H1 (cell line): Measurements from ENCODE around the gene MAN1C1. TPM values are rescaled to one million over a fixed set of nuclear protein-coding genes. Genes with fewer than 3 reads are reported as not detected.

Experiments
- CTCF ChIA-PET: fragments of 300-600 bp; sonication (Branson Sonifier 250); formaldehyde crosslinking; loops from one replicate; lab custom pipeline; 2021; ENCODE audit not compliant: partially characterized antibody; lab: Charles Lee
- POLR2A ChIA-PET: fragments of 300-600 bp; sonication (Branson Sonifier 250); formaldehyde crosslinking; loops from one replicate; lab custom pipeline; 2021; ENCODE audit warnings: inconsistent platforms; ENCODE audit not compliant: partially characterized antibody; lab: Charles Lee
- DNase-seq, 2 experiments: peaks; one replicate each; pipeline versions ENCODE4 v3.0.0 to v3.0.0-alpha.2; 2010 to 2022; ENCODE audit warnings: low spot score in 2 of 2, low read depth in 1 of 2, mixed read lengths in 1 of 2
- FAIRE-seq: peaks from 2 replicates; lab custom pipeline; 2011; peaks lifted over from hg19 to GRCh38; lab: Jason Lieb, UNC
- H2AFZ ChIP-seq: 2 replicates; pipeline ENCODE4 v1.8.1; 2012; ENCODE audit warnings: low read length, inconsistent platforms
- H2AK5ac ChIP-seq: 2 replicates; pipeline ENCODE4 v1.6.1; 2013; ENCODE audit warnings: low read depth, low read length
- H2BK120ac ChIP-seq: replicated peaks from 2 replicates; pipeline ENCODE3; 2013; ENCODE audit warnings: low read depth, low read length, inconsistent platforms
- H2BK12ac ChIP-seq: 2 replicates; pipeline ENCODE4 v1.6.1; 2013; ENCODE audit warnings: low read depth, low read length
- H2BK15ac ChIP-seq: 2 replicates; pipeline ENCODE4 v1.6.1; 2013; ENCODE audit warnings: low read length
- H2BK20ac ChIP-seq: 2 replicates; pipeline ENCODE4 v1.6.1; 2013; ENCODE audit warnings: low read length
- H2BK5ac ChIP-seq: 2 replicates; pipeline ENCODE4 v1.6.1; 2013; ENCODE audit warnings: low read depth, low read length
- H3K14ac ChIP-seq: 2 replicates; pipeline ENCODE4 v1.6.1; 2013; ENCODE audit warnings: inconsistent platforms; ENCODE audit not compliant: insufficient read length
- H3K18ac ChIP-seq: 2 replicates; pipeline ENCODE4 v1.6.1; 2013; ENCODE audit warnings: low read length; ENCODE audit errors: extremely low read depth
- H3K23ac ChIP-seq: 2 replicates; pipeline ENCODE4 v1.6.1; 2013; ENCODE audit warnings: inconsistent platforms; ENCODE audit not compliant: insufficient read length
- H3K23me2 ChIP-seq: 2 replicates; pipeline ENCODE4 v1.6.1; 2013; ENCODE audit warnings: low read depth, low read length
- H3K27ac ChIP-seq: 2 replicates; pipeline ENCODE4 v1.6.1; 2011; ENCODE audit warnings: low read depth, low read length, inconsistent platforms
- H3K27me3 ChIP-seq, 4 experiments: replicated peaks in 1 of 4; 1 replicate in 1 of 4; 2 replicates in 3 of 4; pipeline versions ENCODE4 v1.6.1 to v1.8.1; 2011 to 2013; ENCODE audit warnings: low read length in 3 of 4, mild to moderate bottlenecking in 3 of 4, inconsistent platforms in 2 of 4, mixed read lengths in 2 of 4, moderate library complexity in 1 of 4; ENCODE audit not compliant: control insufficient read depth in 3 of 4, insufficient read depth in 3 of 4; ENCODE audit errors: extremely low read depth in 1 of 4
- H3K36me3 ChIP-seq, 4 experiments: 2 replicates each; pipeline versions ENCODE4 v1.6.1 to v1.8.1; 2011 to 2013; ENCODE audit warnings: mild to moderate bottlenecking in 4 of 4, low read length in 3 of 4, moderate library complexity in 2 of 4, control low read depth in 1 of 4, inconsistent platforms in 1 of 4; ENCODE audit not compliant: insufficient read depth in 4 of 4, control insufficient read depth in 2 of 4
- H3K4ac ChIP-seq: replicated peaks from 2 replicates; pipeline ENCODE3; 2013; ENCODE audit warnings: low read length, low read depth, mixed read lengths, inconsistent platforms; ENCODE audit not compliant: insufficient read length
- H3K4me1 ChIP-seq, 4 experiments: replicated peaks in 1 of 4; 1 replicate in 1 of 4; 2 replicates in 3 of 4; pipeline versions ENCODE4 v1.6.1 to v1.8.1; 2011 to 2013; ENCODE audit warnings: low read length in 3 of 4, inconsistent platforms in 2 of 4, mixed read lengths in 1 of 4; ENCODE audit not compliant: insufficient read depth in 4 of 4, control insufficient read depth in 3 of 4
- H3K4me2 ChIP-seq, 2 experiments: 2 replicates each; pipeline versions ENCODE4 v1.6.1 to v1.8.1; 2011 to 2013; ENCODE audit warnings: low read depth in 2 of 2, low read length in 2 of 2, control low read depth in 1 of 2, inconsistent platforms in 1 of 2, mild to moderate bottlenecking in 1 of 2; ENCODE audit not compliant: insufficient read depth in 1 of 2
- H3K4me3 ChIP-seq, 4 experiments: fragments of 200-600, 300-600 bp in 1 of 4; sonication (generic), shearing (Covaris generic), sonication (Bioruptor Twin) in 1 of 4; 2 replicates each; pipeline versions ENCODE4 v1.5.1 to v1.8.1; 2011 to 2016; ENCODE audit warnings: low read length in 4 of 4, low read depth in 3 of 4, control low read depth in 2 of 4, inconsistent platforms in 2 of 4, mild to moderate bottlenecking in 2 of 4, mixed read lengths in 1 of 4, moderate library complexity in 1 of 4; ENCODE audit not compliant: insufficient read depth in 2 of 4; ENCODE audit errors: extremely low read depth in 1 of 4
- H3K56ac ChIP-seq: replicated peaks from 2 replicates; pipeline ENCODE3; 2013; ENCODE audit warnings: low read depth, mild to moderate bottlenecking, mixed read lengths, low read length, inconsistent platforms; ENCODE audit not compliant: insufficient read length
- H3K79me1 ChIP-seq: 2 replicates; pipeline ENCODE4 v1.6.1; 2013; ENCODE audit warnings: low read depth, low read length, control low read depth
- H3K79me2 ChIP-seq, 2 experiments: 2 replicates each; pipeline versions ENCODE4 v1.6.1 to v1.8.1; 2012 to 2013; ENCODE audit warnings: low read length in 2 of 2, mild to moderate bottlenecking in 2 of 2, inconsistent platforms in 1 of 2; ENCODE audit not compliant: insufficient read depth in 2 of 2, control insufficient read depth in 1 of 2
- H3K9ac ChIP-seq, 4 experiments: replicated peaks in 1 of 4; 1 replicate in 1 of 4; 2 replicates in 3 of 4; pipeline versions ENCODE4 v1.6.1 to v1.8.1; 2011 to 2013; ENCODE audit warnings: low read depth in 3 of 4, low read length in 3 of 4, control low read depth in 2 of 4, mild to moderate bottlenecking in 2 of 4, moderate library complexity in 2 of 4, inconsistent platforms in 1 of 4; ENCODE audit errors: extremely low read depth in 1 of 4
- H3K9me3 ChIP-seq, 2 experiments: 2 replicates each; pipeline versions ENCODE4 v1.6.1 to v1.8.1; 2012 to 2013; ENCODE audit warnings: mild to moderate bottlenecking in 2 of 2, moderate library complexity in 2 of 2, control low read depth in 1 of 2, inconsistent platforms in 1 of 2, low read depth in 1 of 2, low read length in 1 of 2, mixed read lengths in 1 of 2; ENCODE audit not compliant: insufficient read depth in 2 of 2
- H4K20me1 ChIP-seq, 2 experiments: replicated peaks in 1 of 2; 2 replicates each; pipeline versions ENCODE3 to v1.8.1; 2011 to 2013; ENCODE audit warnings: inconsistent platforms in 2 of 2, low read length in 2 of 2, mild to moderate bottlenecking in 1 of 2; ENCODE audit not compliant: insufficient read depth in 2 of 2, control insufficient read depth in 1 of 2
- H4K5ac ChIP-seq: 2 replicates; pipeline ENCODE4 v1.6.1; 2013; ENCODE audit warnings: low read length, low read depth, mixed read lengths, inconsistent platforms; ENCODE audit not compliant: insufficient read length
- H4K8ac ChIP-seq: 2 replicates; pipeline ENCODE4 v1.8.0; 2013; ENCODE audit warnings: mild to moderate bottlenecking, moderate library complexity, low read length, inconsistent platforms; ENCODE audit not compliant: insufficient read depth; ENCODE audit errors: extremely low read depth
- H4K91ac ChIP-seq: replicated peaks from 2 replicates; pipeline ENCODE3; 2013; ENCODE audit warnings: low read length, mixed read lengths, inconsistent platforms; ENCODE audit not compliant: insufficient read length
- ASH2L ChIP-seq: fragments of 200-600, 300-600 bp; sonication (generic); IDR thresholded peaks from one replicate; pipeline ENCODE4 v1.7.1; 2017; ENCODE audit warnings: low read length
- CBX8 ChIP-seq: fragments of 300-800, 300-1000 bp; sonication (generic); IDR thresholded peaks from 2 replicates; pipeline ENCODE4 v1.7.1; 2016; ENCODE audit warnings: low read depth, low read length, borderline replicate concordance
- CTBP2 ChIP-seq: IDR thresholded peaks from 2 replicates; pipeline ENCODE4 v1.7.0; 2011; ENCODE audit warnings: borderline replicate concordance, mild to moderate bottlenecking, moderate library complexity, mixed read lengths, low read length; ENCODE audit not compliant: insufficient read depth, insufficient read length
- KDM4A ChIP-seq: IDR thresholded peaks from one replicate; pipeline ENCODE4 v1.7.1; 2012; ENCODE audit warnings: low read depth, mild to moderate bottlenecking, moderate library complexity, low read length, inconsistent platforms; ENCODE audit not compliant: severe bottlenecking
- KDM5A ChIP-seq: fragments of 200-600 bp; IDR thresholded peaks from 2 replicates; pipeline ENCODE4 v1.7.1; 2012; ENCODE audit warnings: mild to moderate bottlenecking, low read length, inconsistent platforms, mixed read lengths
- MAFK ChIP-seq: IDR thresholded peaks from 2 replicates; pipeline ENCODE4 v1.6.1; 2012; ENCODE audit warnings: low read depth, mild to moderate bottlenecking, improper control_type of control experiment, low read length
- SIX5 ChIP-seq: IDR thresholded peaks from 2 replicates; pipeline ENCODE4 v1.6.1; 2011; ENCODE audit warnings: mild to moderate bottlenecking, low read depth, low read length
- ZNF274 ChIP-seq: IDR thresholded peaks from 2 replicates; pipeline ENCODE4 v1.7.0; 2012; ENCODE audit warnings: low read length, borderline replicate concordance; ENCODE audit errors: extremely low read depth
- WGBS, 2 experiments: shearing (Covaris generic) in 1 of 2; methylation state at CpG; one replicate each; pipeline versions ENCODE4 v1.1.6 to v1.1.7; 2013 to 2015; ENCODE audit warnings: low lambda C conversion rate in 2 of 2, mixed read lengths in 2 of 2, inconsistent platforms in 1 of 2, low coverage in 1 of 2, missing lambda C conversion rate in 1 of 2; ENCODE audit not compliant: insufficient replicate concordance in 2 of 2, insufficient coverage in 1 of 2, insufficient read length in 1 of 2; ENCODE audit errors: extremely low coverage in 1 of 2, missing lambda C conversion rate in 1 of 2; 5-methylcytosine and 5-hydroxymethylcytosine counted together
- polyA plus RNA-seq, 7 experiments: library from polyadenylated mRNA; depleted of rRNA in 3 of 7; stranded (reverse) in 5 of 7; unstranded in 2 of 7; fragments of >200 nt in 5 of 7; fragments of 200-250 nt in 2 of 7; gene quantifications; 1 replicate in 5 of 7; 2 replicates in 1 of 7; 4 replicates in 1 of 7; pipeline versions ENCODE4 v1.2.1 to v1.2.3, GENCODE V29; 2011 to 2013; ENCODE audit warnings: missing spikeins in 2 of 7, mixed read lengths in 2 of 7
- total RNA-seq: library from RNA; stranded (reverse); fragmentation: NEBNext Ultra II Directional; extraction: Animal tissue kit (Norgen Biotek cat#: 25700); gene quantifications from 2 replicates; pipeline ENCODE4 v1.2.1, GENCODE V29; 2021
- TF ChIP-seq, protein P1 (sequence below): IDR thresholded peaks from 2 replicates; pipeline ENCODE4 v1.6.1; 2012; ENCODE audit warnings: low read length, inconsistent platforms

Gene MAN1C1
- total and polyA plus RNA-seq, 2 of the 8 experiments (the other 6 are each of a cell fraction or from before 2014, with no cell fraction given) = 7.8 to 15.2 TPM

DNA sequence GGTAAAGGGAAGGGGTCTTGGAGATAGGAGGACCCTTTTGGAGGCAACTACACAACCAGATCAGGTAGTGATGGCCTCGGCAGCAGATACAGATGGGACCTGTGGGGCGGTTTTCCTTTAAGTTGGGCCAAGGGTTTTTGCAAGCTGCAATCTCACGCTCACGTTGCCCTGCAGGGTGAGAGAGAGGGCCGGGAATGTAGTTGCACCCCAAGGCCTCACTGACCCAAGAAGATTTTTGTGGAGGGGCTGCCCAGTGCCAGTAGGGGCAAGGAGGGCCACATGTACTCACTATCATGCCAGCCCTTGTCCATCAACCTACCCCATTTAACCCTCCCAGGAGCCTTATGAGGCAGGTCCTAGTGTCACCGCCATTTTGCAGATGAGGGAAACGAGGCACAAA lies 125.7 kb downstream of the MAN1C1 start:
- ChIA-PET POLR2A (interaction anchor here (0.7 kb wide), 1 partner anchor 73 kb away, joined by 3 read pairs; no protein-coding TSS in a partner anchor), CTCF (interaction anchor here (0.8 to 1.4 kb wide), 4 partner anchors 17 to 144 kb away, joined by 3 to 5 read pairs (median 4); no protein-coding TSS in a partner anchor)
- FAIRE-seq (no peak), DNase-seq (no peak)
- H3K79me2 ChIP-seq = no peaks in the 10 kb centered on the region
- H4K91ac ChIP-seq = no peak overlapping the region
- H2BK20ac ChIP-seq = no peak overlapping the region
- 88% methylated on average over 7 of the region's 7 CpGs; no CpG with 5 or more reads in 1 of the 2 experiments for WGBS, 2 experiments
- peaks cover 5 to 17% (median 6%) of the 10 kb centered on the region in 4 experiments for H3K4me1 ChIP-seq
- no peaks in the 10 kb centered on the region; a peak in 1 of 7 replicates for H3K27me3 ChIP-seq
- no peak overlapping the region for H4K8ac ChIP-seq
- no peaks in the 10 kb centered on the region for H3K23me2 ChIP-seq
- no peak overlapping the region for H3K4ac ChIP-seq
- H3K79me1 ChIP-seq = no peaks in the 10 kb centered on the region
- no peaks in the 10 kb centered on the region for H3K36me3 ChIP-seq
- no peak overlapping the region for H2BK5ac ChIP-seq
- no peaks in the 10 kb centered on the region for H3K9me3 ChIP-seq
- H3K56ac ChIP-seq = no peak overlapping the region
- no peak overlapping the region for H3K4me2 ChIP-seq
- H4K5ac ChIP-seq = no peak overlapping the region
- no peak overlapping the region for H3K9ac ChIP-seq
- TF ChIP-seq, protein P1, sequence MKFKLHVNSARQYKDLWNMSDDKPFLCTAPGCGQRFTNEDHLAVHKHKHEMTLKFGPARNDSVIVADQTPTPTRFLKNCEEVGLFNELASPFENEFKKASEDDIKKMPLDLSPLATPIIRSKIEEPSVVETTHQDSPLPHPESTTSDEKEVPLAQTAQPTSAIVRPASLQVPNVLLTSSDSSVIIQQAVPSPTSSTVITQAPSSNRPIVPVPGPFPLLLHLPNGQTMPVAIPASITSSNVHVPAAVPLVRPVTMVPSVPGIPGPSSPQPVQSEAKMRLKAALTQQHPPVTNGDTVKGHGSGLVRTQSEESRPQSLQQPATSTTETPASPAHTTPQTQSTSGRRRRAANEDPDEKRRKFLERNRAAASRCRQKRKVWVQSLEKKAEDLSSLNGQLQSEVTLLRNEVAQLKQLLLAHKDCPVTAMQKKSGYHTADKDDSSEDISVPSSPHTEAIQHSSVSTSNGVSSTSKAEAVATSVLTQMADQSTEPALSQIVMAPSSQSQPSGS = no peak
- TF ChIP-seq KDM4A (no peak), SIX5 (no peak), MAFK (no peak), CTBP2 (no peak), ZNF274 (no peak), ASH2L (no peak), KDM5A (no peak), CBX8 (no peak)
- no peak overlapping the region for H3K18ac ChIP-seq
- H2BK120ac ChIP-seq = no peak overlapping the region
- H2AFZ ChIP-seq = no peak overlapping the region
- H2AK5ac ChIP-seq = no peak overlapping the region
- no peak overlapping the region for H2BK15ac ChIP-seq
- no peak overlapping the region for H3K27ac ChIP-seq
- no peak overlapping the region for H3K23ac ChIP-seq
- no peaks in the 10 kb centered on the region for H4K20me1 ChIP-seq
- H3K14ac ChIP-seq = no peak overlapping the region
- no peak overlapping the region for H2BK12ac ChIP-seq
- no peak overlapping the region for H3K4me3 ChIP-seq
